Fibroblast of lung (primary cell): ENCODE results near the gene KIF4A. TPM values are rescaled to one million over a fixed set of nuclear protein-coding genes. Genes with fewer than 3 reads are reported as not detected.
"Not testable (repeated sequence)": the region's sequence is repeated elsewhere in the genome, so short reads cannot be mapped to it uniquely, and the experiment has no call there.

Experiments used
- DNase-seq, 2 donors: peaks; one replicate each; pipeline versions ENCODE4 v3.0.0 to v3.0.0-alpha.2; 2010; ENCODE audit warnings: low read depth in 2 of 2
- H2AFZ ChIP-seq: 2 replicates; pipeline ENCODE4 v1.5.1; 2012; ENCODE audit warnings: low read length, control low read depth, inconsistent platforms
- H3K27ac ChIP-seq: 2 replicates; pipeline ENCODE4 v1.5.1; 2011; ENCODE audit warnings: low read length, control low read depth; ENCODE audit not compliant: insufficient read depth
- H3K27me3 ChIP-seq: 2 replicates; pipeline ENCODE4 v1.5.1; 2011; ENCODE audit warnings: mild to moderate bottlenecking, low read length; ENCODE audit not compliant: control insufficient read depth, insufficient read depth
- H3K36me3 ChIP-seq: 2 replicates; pipeline ENCODE4 v1.5.1; 2011; ENCODE audit warnings: low read length; ENCODE audit not compliant: control insufficient read depth, insufficient read depth
- H3K4me1 ChIP-seq: 2 replicates; pipeline ENCODE4 v1.5.1; 2011; ENCODE audit warnings: low read length; ENCODE audit not compliant: control insufficient read depth, insufficient read depth; ENCODE audit errors: extremely low read depth
- H3K4me2 ChIP-seq: 2 replicates; pipeline ENCODE4 v1.5.1; 2011; ENCODE audit warnings: low read length, control low read depth; ENCODE audit not compliant: insufficient read depth; ENCODE audit errors: extremely low read depth
- H3K4me3 ChIP-seq, 4 experiments: fragments of 200-600 bp in 1 of 4; sonication (generic) in 1 of 4; replicated peaks in 1 of 4; 2 replicates each; pipeline ENCODE4 v1.5.1; 2011 to 2016; ENCODE audit warnings: low read length in 4 of 4, low read depth in 3 of 4, mild to moderate bottlenecking in 3 of 4, control low read depth in 2 of 4, inconsistent platforms in 1 of 4, mixed read lengths in 1 of 4; ENCODE audit not compliant: insufficient read depth in 1 of 4; ENCODE audit errors: control extremely low read depth in 1 of 4
- H3K79me2 ChIP-seq: 2 replicates; pipeline ENCODE4 v1.5.1; 2012; ENCODE audit warnings: mild to moderate bottlenecking, low read length, inconsistent platforms; ENCODE audit not compliant: control insufficient read depth, insufficient read depth
- H3K9ac ChIP-seq: 2 replicates; pipeline ENCODE4 v1.5.1; 2011; ENCODE audit warnings: mild to moderate bottlenecking, low read length, control low read depth; ENCODE audit not compliant: insufficient read depth
- H3K9me3 ChIP-seq: 2 replicates; pipeline ENCODE4 v1.5.1; 2012; ENCODE audit warnings: low read depth, low read length; ENCODE audit not compliant: control insufficient read depth, insufficient read depth
- H4K20me1 ChIP-seq: 2 replicates; pipeline ENCODE4 v1.5.1; 2011; ENCODE audit warnings: low read length; ENCODE audit not compliant: control insufficient read depth, insufficient read depth; ENCODE audit errors: extremely low read depth
- CTCF ChIP-seq, 2 donors: IDR thresholded peaks in 1 of 2; conservative IDR thresholded peaks in 1 of 2; 1 replicate in 1 of 2; 2 replicates in 1 of 2; pipeline ENCODE4 v1.5.1; 2011 to 2012; ENCODE audit warnings: low read length in 2 of 2, control low read depth in 1 of 2, inconsistent platforms in 1 of 2, low read depth in 1 of 2, mild to moderate bottlenecking in 1 of 2
- EZH2 ChIP-seq: IDR thresholded peaks from 2 replicates; pipeline ENCODE4 v1.5.1; 2012; ENCODE audit warnings: low read length, control low read depth, mild to moderate bottlenecking; ENCODE audit errors: missing control alignments
- polyA plus RNA-seq, 2 donors: library from polyadenylated mRNA; depleted of rRNA in 1 of 2; stranded (reverse) in 1 of 2; unstranded in 1 of 2; fragments of >200 nt; gene quantifications; 2 replicates each; pipeline ENCODE4 v1.2.1, GENCODE V29; 2011 to 2012; ENCODE audit warnings: missing spikeins in 1 of 2
- total RNA-seq: library from RNA; depleted of rRNA; stranded (reverse); fragments of >200 nt; gene quantifications from 2 replicates; pipeline ENCODE4 v1.2.1, GENCODE V29; 2014

The KIF4A gene
- total and polyA plus RNA-seq, 2 donors (not counting 1 experiment from before 2014, with no cell fraction given), result 5.6 to 7.1 TPM

GRCh38 chrX:70301716-70302115, 11.8 kb downstream of the KIF4A start:
- H3K9me3 ChIP-seq, result no peaks in the 10 kb centered on the region
- H2AFZ ChIP-seq, result peak overlapping the region; percentile 15
- H3K27me3 ChIP-seq, result no peaks in the 10 kb centered on the region
- peak overlapping the region; percentile 70 for H3K27ac ChIP-seq
- no peaks in the 10 kb centered on the region for H3K36me3 ChIP-seq
- no peak overlapping the region for H3K4me2 ChIP-seq
- no peak overlapping the region for H3K9ac ChIP-seq
- H4K20me1 ChIP-seq, result no peaks in the 10 kb centered on the region
- H3K4me3 ChIP-seq, result peak overlapping the region in 1 of 4 experiments; percentile 16
- H3K4me1 ChIP-seq, result no peaks in the 10 kb centered on the region
- TF ChIP-seq CTCF (conservative IDR thresholded peaks at IDR 0.05 in 1 of 2, IDR thresholded peaks at IDR 0.05 in 1 of 2; ENCODE audit: low read depth in 1 of 2, low read length in 2 of 2), result no peak
- no peak for TF ChIP-seq EZH2
- peaks cover 1% of the 10 kb centered on the region for H3K79me2 ChIP-seq
- peak; percentile 24 to 61 for DNase-seq

- Histone ChIP-seq H2AFZ (no peak overlapping the region), H3K4me2 (peak overlapping the region; percentile 15), H3K27ac (no peak overlapping the region), H4K20me1 (no peaks in the 10 kb centered on the region), H3K4me3 (no peak overlapping the region), H3K36me3 (no peaks in the 10 kb centered on the region), H3K9ac (no peak overlapping the region), H3K9me3 (no peaks in the 10 kb centered on the region), H3K4me1 (no peaks in the 10 kb centered on the region), H3K79me2 (peaks cover 6% of the 10 kb centered on the region), H3K27me3 (no peaks in the 10 kb centered on the region)
- TF ChIP-seq CTCF (conservative IDR thresholded peaks at IDR 0.05 in 1 of 2, IDR thresholded peaks at IDR 0.05 in 1 of 2; ENCODE audit: low read depth in 1 of 2, low read length in 2 of 2) (no peak), EZH2 (no peak)
- peak; percentile 9 to 77 for DNase-seq
Measured at GRCh38 chrX:70313503-70313902, 23.6 kb downstream of the KIF4A start.

DNA sequence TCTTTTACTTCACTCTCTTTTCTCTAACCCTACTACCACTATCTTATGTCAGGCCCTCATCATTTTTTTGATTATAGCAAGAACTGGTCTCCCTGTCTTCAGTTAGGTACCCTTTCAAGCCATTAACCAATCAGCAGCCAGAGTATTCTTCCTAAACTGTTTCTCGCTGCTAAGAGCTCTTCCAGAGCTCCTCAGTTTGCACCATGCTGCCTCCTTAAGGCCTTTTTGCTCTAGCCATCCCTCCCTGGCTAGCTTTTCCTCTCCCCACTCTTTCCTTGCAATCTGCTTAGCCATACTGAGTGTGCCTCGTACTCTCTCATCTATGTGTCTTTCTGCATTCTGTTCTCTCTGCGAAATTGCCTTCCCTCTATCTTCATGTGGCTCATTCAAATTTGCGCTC, 32.9 kb downstream of the KIF4A start:
- Histone ChIP-seq H2AFZ (no peak overlapping the region), H3K27ac (no peak overlapping the region), H3K36me3 (no peaks in the 10 kb centered on the region), H3K4me3 (no peak overlapping the region), H3K9ac (no peak overlapping the region), H3K9me3 (no peaks in the 10 kb centered on the region), H3K4me2 (no peak overlapping the region), H3K27me3 (no peaks in the 10 kb centered on the region), H3K79me2 (no peaks in the 10 kb centered on the region), H4K20me1 (no peaks in the 10 kb centered on the region), H3K4me1 (no peaks in the 10 kb centered on the region)
- no peak for DNase-seq
- TF ChIP-seq EZH2 (no peak), CTCF (conservative IDR thresholded peaks at IDR 0.05 in 1 of 2, IDR thresholded peaks at IDR 0.05 in 1 of 2; ENCODE audit: low read depth in 1 of 2, low read length in 2 of 2) (no peak)

DNA sequence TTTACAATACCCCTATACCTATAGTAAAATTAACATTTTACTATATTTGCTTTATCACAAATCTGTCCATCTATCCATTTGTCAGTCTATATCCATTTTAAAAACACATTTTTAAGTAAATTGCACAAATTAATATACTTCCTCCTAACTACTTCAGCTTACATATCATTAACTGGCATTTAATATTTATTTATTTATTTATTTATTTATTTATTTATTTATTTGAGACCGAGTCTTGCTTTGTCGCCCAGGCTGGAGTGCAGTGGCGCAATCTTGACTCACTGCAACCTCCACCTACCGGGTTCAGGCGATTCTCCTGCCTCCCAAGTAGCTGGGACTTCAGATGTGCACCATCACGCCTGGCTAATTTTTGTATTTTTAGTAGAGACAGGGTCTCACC, 33.7 kb downstream of the KIF4A start:
- not testable (repeated sequence) for H3K79me2 ChIP-seq, H3K4me1 ChIP-seq, H3K4me3 ChIP-seq, H2AFZ ChIP-seq, H4K20me1 ChIP-seq, H3K4me2 ChIP-seq, H3K9ac ChIP-seq, H3K27ac ChIP-seq, H3K27me3 ChIP-seq, H3K9me3 ChIP-seq, H3K36me3 ChIP-seq, DNase-seq
